Retinal pigment epithelial cell (primary cell): ENCODE results near the gene JSRP1.

Source experiments
- DNase-seq: peaks from one replicate; pipeline ENCODE4 v3.0.0-alpha.2; 2010; ENCODE audit warnings: low read depth
- H3K4me3 ChIP-seq: 2 replicates; pipeline ENCODE4 v1.5.1; 2011; ENCODE audit warnings: mild to moderate bottlenecking, low read length, control low read depth, moderate library complexity
- CTCF ChIP-seq: conservative IDR thresholded peaks from 2 replicates; pipeline ENCODE4 v1.5.1; 2011; ENCODE audit warnings: low read depth, low read length, control low read depth, inconsistent platforms

Gene JSRP1

GRCh38 chr19:2219726-2220125 lies 36.5 kb downstream of the JSRP1 start:
- H3K4me3 ChIP-seq, result no peak overlapping the region
- no peak for TF ChIP-seq CTCF
- no peak for DNase-seq

- no peak for DNase-seq
- no peak for TF ChIP-seq CTCF
- H3K4me3 ChIP-seq, result no peak overlapping the region
Measured at GRCh38 chr19:2217591-2217990, 38.6 kb downstream of the JSRP1 start.

- TF ChIP-seq CTCF, result no peak
- DNase-seq, result no peak
- H3K4me3 ChIP-seq, result no peak overlapping the region
Measured at GRCh38 chr19:2216361-2217225, 39.6 kb downstream of the JSRP1 start.

GRCh38 chr19:2215281-2215751 lies 40.9 kb downstream of the JSRP1 start:
- no peak for TF ChIP-seq CTCF
- no peak for DNase-seq
- no peak overlapping the region for H3K4me3 ChIP-seq

- no peak for DNase-seq
- no peak for TF ChIP-seq CTCF
- H3K4me3 ChIP-seq, result no peak overlapping the region
Measured at GRCh38 chr19:2214251-2214650, 42.0 kb downstream of the JSRP1 start.

- TF ChIP-seq CTCF, result no peak
- DNase-seq, result no peak
- H3K4me3 ChIP-seq, result no peak overlapping the region
Measured at GRCh38 chr19:2213799-2214198, 42.4 kb downstream of the JSRP1 start.
